Lung (tissue), 12 donors: Measurements from ENCODE around the gene GMEB2. TPM values are rescaled to one million over a fixed set of nuclear protein-coding genes. Genes with fewer than 3 reads are reported as not detected.

Source experiments
- ATAC-seq: fragments of 200-7000 bp; cut with Tn5 transposase; one replicate; pipeline ENCODE4 v1.9.1; 2020; ENCODE audit warnings: moderate number of reproducible peaks; ENCODE audit not compliant: insufficient read depth, low FRiP score
- DNase-seq, 3 donors: peaks; one replicate each; pipeline ENCODE4 v3.0.0-alpha.2; 2013 to 2017
- H3K27ac ChIP-seq, 2 donors: one replicate each; pipeline ENCODE4 v1.5.1; 2013; ENCODE audit warnings: mild to moderate bottlenecking in 2 of 2, moderate library complexity in 2 of 2, control low read depth in 1 of 2, inconsistent platforms in 1 of 2, low read depth in 1 of 2, low read length in 1 of 2
- H3K27me3 ChIP-seq, 3 donors: one replicate each; pipeline ENCODE4 v1.5.1; 2013; ENCODE audit warnings: low read length in 2 of 3; ENCODE audit not compliant: control insufficient read depth in 3 of 3, insufficient read depth in 3 of 3
- H3K36me3 ChIP-seq, 4 donors: one replicate each; pipeline ENCODE4 v1.5.1; 2013; ENCODE audit warnings: low read length in 4 of 4, mild to moderate bottlenecking in 1 of 4, moderate library complexity in 1 of 4; ENCODE audit not compliant: control insufficient read depth in 4 of 4, insufficient read depth in 4 of 4
- H3K4me1 ChIP-seq, 5 donors: one replicate each; pipeline ENCODE4 v1.5.1; 2013; ENCODE audit warnings: low read length in 5 of 5, mild to moderate bottlenecking in 2 of 5, moderate library complexity in 1 of 5; ENCODE audit not compliant: control insufficient read depth in 5 of 5, insufficient read depth in 5 of 5
- H3K4me3 ChIP-seq: one replicate; pipeline ENCODE4 v1.5.1; 2013; ENCODE audit warnings: mild to moderate bottlenecking, control low read depth, moderate library complexity
- H3K9ac ChIP-seq, 2 donors: one replicate each; pipeline ENCODE4 v1.5.1; 2013; ENCODE audit warnings: low read length in 2 of 2, control low read depth in 1 of 2; ENCODE audit not compliant: insufficient read depth in 1 of 2
- H3K9me3 ChIP-seq, 4 donors: one replicate each; pipeline ENCODE4 v1.5.1; 2013; ENCODE audit warnings: low read length in 3 of 4, mild to moderate bottlenecking in 1 of 4, moderate library complexity in 1 of 4; ENCODE audit not compliant: control insufficient read depth in 4 of 4, insufficient read depth in 3 of 4
- WGBS, 2 donors: extraction: QIAGEN DNeasy Blood & Tissue Kit; methylation state at CpG; one replicate each; pipeline ENCODE4 v1.1.7; 2013; 5-methylcytosine and 5-hydroxymethylcytosine counted together
- polyA plus RNA-seq, 2 donors: library from polyadenylated mRNA; stranded (reverse); fragments of 200-250 nt; gene quantifications; one replicate each; pipeline ENCODE4 v1.2.1, GENCODE V29; 2013
- total RNA-seq, 2 donors: library from RNA; depleted of rRNA in 1 of 2; stranded (reverse); fragments of >200 nt in 1 of 2; gene quantifications; one replicate each; pipeline ENCODE4 v1.2.1, GENCODE V29; 2014 to 2021
- TF ChIP-seq, protein P1 (sequence below): IDR thresholded peaks from 2 replicates; pipeline ENCODE4 v1.5.1; 2012; ENCODE audit warnings: mild to moderate bottlenecking; ENCODE audit errors: control extremely low read depth, extremely low read depth
- donor health status: control.
- donor health status: control.
- donor health status: Bipolar disorder and iron deficiency.
- donor health status: healthy.
- donor health status: DM: yes; HTN: yes; CAD: no.

The GMEB2 gene
- total and polyA plus RNA-seq, 4 donors = 7.6 to 12.9 (median 10.3) TPM

DNA sequence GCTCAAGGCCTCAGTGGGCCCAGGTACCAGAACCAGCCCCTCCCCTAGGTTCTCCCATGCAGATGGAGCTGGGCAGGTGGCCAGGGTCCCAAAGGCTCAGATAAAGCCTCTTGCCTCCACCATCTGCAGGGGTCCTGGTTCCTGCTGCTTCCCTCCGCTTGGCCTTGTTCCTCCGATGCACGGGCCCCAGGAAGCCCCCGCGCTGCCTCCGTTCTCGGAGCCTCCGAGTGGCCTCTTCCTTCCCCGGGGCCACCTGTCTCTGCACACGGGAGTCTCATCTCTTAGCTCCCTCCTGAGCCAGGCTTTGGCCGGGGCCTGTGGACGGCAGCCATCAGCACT, 87.8 kb downstream of the GMEB2 start:
- Histone ChIP-seq H3K27me3 (peaks cover 0 to 3% (median 2%) of the 10 kb centered on the region in 3 donors), H3K4me1 (peaks cover 0 to 9% (median 0%) of the 10 kb centered on the region in 5 donors), H3K4me3 (no peak overlapping the region), H3K27ac (peak overlapping the region in 1 of 2 donors; percentile 38), H3K9me3 (no peaks in the 10 kb centered on the region), H3K9ac (no peak overlapping the region), H3K36me3 (no peaks in the 10 kb centered on the region)
- DNase-seq (no peak), ATAC-seq (no peak)
- WGBS, 2 donors = 61 to 76% methylated on average over 12 of the region's 12 CpGs
- TF ChIP-seq, protein P1, sequence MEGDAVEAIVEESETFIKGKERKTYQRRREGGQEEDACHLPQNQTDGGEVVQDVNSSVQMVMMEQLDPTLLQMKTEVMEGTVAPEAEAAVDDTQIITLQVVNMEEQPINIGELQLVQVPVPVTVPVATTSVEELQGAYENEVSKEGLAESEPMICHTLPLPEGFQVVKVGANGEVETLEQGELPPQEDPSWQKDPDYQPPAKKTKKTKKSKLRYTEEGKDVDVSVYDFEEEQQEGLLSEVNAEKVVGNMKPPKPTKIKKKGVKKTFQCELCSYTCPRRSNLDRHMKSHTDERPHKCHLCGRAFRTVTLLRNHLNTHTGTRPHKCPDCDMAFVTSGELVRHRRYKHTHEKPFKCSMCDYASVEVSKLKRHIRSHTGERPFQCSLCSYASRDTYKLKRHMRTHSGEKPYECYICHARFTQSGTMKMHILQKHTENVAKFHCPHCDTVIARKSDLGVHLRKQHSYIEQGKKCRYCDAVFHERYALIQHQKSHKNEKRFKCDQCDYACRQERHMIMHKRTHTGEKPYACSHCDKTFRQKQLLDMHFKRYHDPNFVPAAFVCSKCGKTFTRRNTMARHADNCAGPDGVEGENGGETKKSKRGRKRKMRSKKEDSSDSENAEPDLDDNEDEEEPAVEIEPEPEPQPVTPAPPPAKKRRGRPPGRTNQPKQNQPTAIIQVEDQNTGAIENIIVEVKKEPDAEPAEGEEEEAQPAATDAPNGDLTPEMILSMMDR = no peak

DNA sequence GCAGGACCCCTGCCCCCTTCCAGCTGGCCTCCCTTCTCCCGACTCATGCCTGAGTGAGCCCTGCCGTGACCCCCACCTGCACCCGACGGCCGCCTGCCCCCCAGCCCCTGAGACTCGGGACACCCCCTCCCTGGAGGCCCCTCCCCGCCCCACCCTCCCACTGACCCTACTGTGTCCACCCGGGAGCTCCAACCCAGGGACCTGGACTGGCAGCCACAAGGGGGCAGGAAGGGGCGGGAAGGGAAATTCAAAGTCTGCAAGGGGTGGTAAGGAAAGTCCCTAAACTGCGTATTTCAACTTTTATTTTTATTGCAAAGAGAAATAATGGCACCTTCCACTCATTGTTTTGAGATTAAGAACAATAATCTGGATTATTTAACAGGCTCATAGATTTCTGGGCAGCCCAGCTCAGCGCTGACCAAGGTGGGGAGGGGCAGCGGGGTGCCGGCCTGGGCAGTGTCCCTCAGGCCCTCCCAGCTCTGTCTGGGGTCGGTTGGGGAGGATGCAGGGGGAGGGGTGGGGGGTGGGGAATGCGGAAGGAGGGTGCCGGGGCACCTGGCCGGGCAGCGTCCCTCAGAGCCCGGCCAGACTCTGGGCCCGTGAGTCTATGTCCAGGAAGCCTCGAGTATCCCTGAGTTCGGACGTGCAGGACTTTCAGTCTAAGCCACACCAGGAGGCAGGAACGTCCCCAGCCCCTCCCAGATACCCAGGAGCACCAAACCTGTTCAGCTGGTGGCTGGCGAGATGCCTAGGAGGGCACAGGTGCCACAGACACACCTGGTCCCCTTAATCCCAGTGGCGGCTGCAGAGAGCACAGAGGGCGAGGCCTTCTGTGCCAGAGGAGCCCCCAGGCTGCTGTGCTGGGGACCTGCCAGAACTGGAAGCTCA, 88.5 kb downstream of the GMEB2 start:
- DNase-seq (peak in 2 of 3 donors; percentile 31 to 63), ATAC-seq (no peak)
- Histone ChIP-seq H3K9ac (no peak overlapping the region), H3K27ac (peak overlapping the region in 1 of 2 donors; percentile 38), H3K9me3 (no peaks in the 10 kb centered on the region), H3K4me1 (peaks cover 0 to 9% (median 0%) of the 10 kb centered on the region in 5 donors), H3K27me3 (peaks cover 0 to 3% (median 2%) of the 10 kb centered on the region in 3 donors), H3K4me3 (no peak overlapping the region), H3K36me3 (no peaks in the 10 kb centered on the region)
- WGBS, 2 donors = 33 to 48% methylated on average over 23 to 27 of the region's 27 CpGs
- TF ChIP-seq, protein P1 = no peak

Other genes starting within 250 kb of the GMEB2 start
- gene KCNQ2, start 154.4 kb downstream of the GMEB2 start, total RNA-seq = 1 to 10 TPM in 1 of 2 donors, under 1 TPM in 1; 0.28 to 6.8 TPM
- under 1 TPM in 1 of 2 donors, not detected in 1; 0.18 TPM for gene KCNQ2, start 154.4 kb downstream of the GMEB2 start, polyA plus RNA-seq
- gene EEF1A2, start 128.0 kb downstream of the GMEB2 start, total RNA-seq = 1 to 10 TPM; 1.3 to 1.9 TPM
- under 1 TPM; 0.47 to 0.73 TPM for gene EEF1A2, start 128.0 kb downstream of the GMEB2 start, polyA plus RNA-seq
- 100 to 1,000 TPM in 1 of 2 donors, 10 to 100 TPM in 1; 36.9 to 545 TPM for gene PPDPF, start 106.3 kb downstream of the GMEB2 start, total RNA-seq
- gene PPDPF, start 106.3 kb downstream of the GMEB2 start, polyA plus RNA-seq = 100 to 1,000 TPM; 409 to 540 TPM
- gene PTK6, start 89.7 kb downstream of the GMEB2 start, total RNA-seq = 1 to 10 TPM in 1 of 2 donors, under 1 TPM in 1; 0.34 to 5.1 TPM
- 1 to 10 TPM; 3.1 to 4.3 TPM for gene PTK6, start 89.7 kb downstream of the GMEB2 start, polyA plus RNA-seq
- not detected for gene SRMS, start 79.4 kb downstream of the GMEB2 start, total RNA-seq
- under 1 TPM in 1 of 2 donors, not detected in 1; 0.06 TPM for gene SRMS, start 79.4 kb downstream of the GMEB2 start, polyA plus RNA-seq
- gene FNDC11, start 72.9 kb downstream of the GMEB2 start, total RNA-seq = 1 to 10 TPM; 2.6 to 3.2 TPM
- 1 to 10 TPM; 1.0 to 2.0 TPM for gene FNDC11, start 72.9 kb downstream of the GMEB2 start, polyA plus RNA-seq
- gene HELZ2, start 52.9 kb downstream of the GMEB2 start, total RNA-seq = 10 to 100 TPM; 24.4 to 47.2 TPM
- 10 to 100 TPM in 1 of 2 donors, 1 to 10 TPM in 1; 9.0 to 26.4 TPM for gene HELZ2, start 52.9 kb downstream of the GMEB2 start, polyA plus RNA-seq
- 10 to 100 TPM; 15.8 to 18.2 TPM for gene STMN3, start 26.3 kb upstream of the GMEB2 start, total RNA-seq
- gene STMN3, start 26.3 kb upstream of the GMEB2 start, polyA plus RNA-seq = 10 to 100 TPM; 13.6 to 20.9 TPM
- gene RTEL1, start 31.2 kb upstream of the GMEB2 start, total RNA-seq = 10 to 100 TPM; 19.7 to 45.8 TPM
- gene RTEL1, start 31.2 kb upstream of the GMEB2 start, polyA plus RNA-seq = 10 to 100 TPM; 12.4 to 15.6 TPM
- gene TNFRSF6B, start 69.6 kb upstream of the GMEB2 start, total RNA-seq = 10 to 100 TPM in 1 of 2 donors, 1 to 10 TPM in 1; 1.6 to 19.8 TPM
- 100 to 1,000 TPM in 1 of 2 donors, 10 to 100 TPM in 1; 45.5 to 195 TPM for gene TNFRSF6B, start 69.6 kb upstream of the GMEB2 start, polyA plus RNA-seq
- gene ARFRP1, start 80.9 kb upstream of the GMEB2 start, total RNA-seq = 10 to 100 TPM; 29.8 to 56.0 TPM
- 10 to 100 TPM; 43.9 to 50.8 TPM for gene ARFRP1, start 80.9 kb upstream of the GMEB2 start, polyA plus RNA-seq
- gene ZGPAT, start 80.9 kb upstream of the GMEB2 start, total RNA-seq = 10 to 100 TPM; 18.3 to 32.9 TPM
- 10 to 100 TPM; 34.5 to 45.0 TPM for gene ZGPAT, start 80.9 kb upstream of the GMEB2 start, polyA plus RNA-seq
- 1 to 10 TPM; 6.2 to 9.0 TPM for gene LIME1, start 109.6 kb upstream of the GMEB2 start, total RNA-seq
- gene LIME1, start 109.6 kb upstream of the GMEB2 start, polyA plus RNA-seq = 10 to 100 TPM; 11.3 to 19.9 TPM
- 100 to 1,000 TPM in 1 of 2 donors, 10 to 100 TPM in 1; 18.8 to 121 TPM for gene SLC2A4RG, start 112.7 kb upstream of the GMEB2 start, total RNA-seq
- gene SLC2A4RG, start 112.7 kb upstream of the GMEB2 start, polyA plus RNA-seq = 10 to 100 TPM; 41.6 to 81.1 TPM
- 10 to 100 TPM; 10.8 to 15.3 TPM for gene ZBTB46, start 204.2 kb upstream of the GMEB2 start, total RNA-seq
- gene ZBTB46, start 204.2 kb upstream of the GMEB2 start, polyA plus RNA-seq = 1 to 10 TPM; 3.4 to 4.4 TPM
- gene ABHD16B, start 234.4 kb upstream of the GMEB2 start, total RNA-seq = not detected
- 1 to 10 TPM in 1 of 2 donors, under 1 TPM in 1; 0.89 to 1.5 TPM for gene ABHD16B, start 234.4 kb upstream of the GMEB2 start, polyA plus RNA-seq
- gene TPD52L2, start 238.2 kb upstream of the GMEB2 start, total RNA-seq = 10 to 100 TPM; 66.2 to 92.4 TPM
- 100 to 1,000 TPM in 1 of 2 donors, 10 to 100 TPM in 1; 66.2 to 130 TPM for gene TPD52L2, start 238.2 kb upstream of the GMEB2 start, polyA plus RNA-seq